Gastroesophageal sphincter (tissue), 3 donors: ENCODE results near the gene ABCA9.
"Not testable (repeated sequence)": the region's sequence is repeated elsewhere in the genome, so short reads cannot be mapped to it uniquely, and the experiment has no call there.

ENCODE experiments used
- CTCF ChIP-seq, 4 experiments: fragments of 200-600 bp in 2 of 4; fragments of 450-650 bp in 2 of 4; sonication (generic) in 1 of 4; IDR thresholded peaks; one replicate each; pipeline ENCODE4 v1.5.1; 2017 to 2019; ENCODE audit warnings: antibody characterized with exemption in 4 of 4, mild to moderate bottlenecking in 2 of 4, moderate library complexity in 2 of 4
- EP300 ChIP-seq: sonication (generic); formaldehyde crosslinking; IDR thresholded peaks from one replicate; pipeline ENCODE4 v1.6.1; 2017; ENCODE audit warnings: antibody characterized with exemption, mild to moderate bottlenecking
- POLR2A ChIP-seq, 2 donors: fragments of 450-650 bp; IDR thresholded peaks; one replicate each; pipeline ENCODE4 v1.6.1; 2017; ENCODE audit warnings: antibody characterized with exemption in 2 of 2, mild to moderate bottlenecking in 2 of 2, moderate library complexity in 1 of 2

- not testable (repeated sequence) for TF ChIP-seq EP300; CTCF (IDR thresholded peaks at IDR 0.05); POLR2A (IDR thresholded peaks at IDR 0.05)
Observed at GRCh38 chr17:69004759-69005158, 56.0 kb downstream of the ABCA9 start.
